Transverse colon (tissue), 4 donors: ENCODE measurements around the gene CAMK1. TPM values are rescaled to one million over a fixed set of nuclear protein-coding genes. Genes with fewer than 3 reads are reported as not detected.
A peak's percentile ranks its signal among the peaks of the same experiment; 100 is the strongest.

Experiments
- DNase-seq: peaks from one replicate; pipeline ENCODE4 v3.0.0-alpha.2; 2019
- H3K27ac ChIP-seq, 4 donors: fragments of 200-600 bp; sonication (generic); 2 replicates each; pipeline ENCODE4 v1.5.1; 2016 to 2018; ENCODE audit warnings: inconsistent platforms in 4 of 4
- H3K27me3 ChIP-seq: fragments of 200-600 bp; sonication (generic); 2 replicates; pipeline ENCODE4 v1.5.1; 2017; ENCODE audit warnings: inconsistent platforms
- H3K36me3 ChIP-seq, 4 donors: fragments of 200-600 bp; sonication (generic); 2 replicates each; pipeline ENCODE4 v1.5.1; 2017 to 2019; ENCODE audit warnings: inconsistent platforms in 4 of 4
- H3K4me1 ChIP-seq, 4 donors: fragments of 200-600 bp; sonication (generic); 2 replicates each; pipeline ENCODE4 v1.5.1; 2017 to 2020; ENCODE audit warnings: inconsistent platforms in 4 of 4
- H3K4me3 ChIP-seq, 4 donors: fragments of 200-600 bp; sonication (generic); 1 replicate in 1 of 4; 2 replicates in 3 of 4; pipeline versions ENCODE4 v1.5.1 to v1.6.1; 2017 to 2019; ENCODE audit warnings: inconsistent platforms in 4 of 4
- H3K9me3 ChIP-seq, 2 donors: fragments of 200-600 bp; sonication (generic); 2 replicates each; pipeline ENCODE4 v1.5.1; 2017 to 2019; ENCODE audit warnings: inconsistent platforms in 2 of 2
- EP300 ChIP-seq: sonication (generic); formaldehyde crosslinking; IDR thresholded peaks from one replicate; pipeline ENCODE4 v1.6.1; 2017; ENCODE audit warnings: antibody characterized with exemption, low read depth
- POLR2A ChIP-seq: fragments of 450-650 bp; IDR thresholded peaks from one replicate; pipeline ENCODE4 v1.6.1; 2016; ENCODE audit warnings: antibody characterized with exemption, mild to moderate bottlenecking, moderate library complexity
- POLR2AphosphoS5 ChIP-seq, 3 donors: sonication (generic); formaldehyde crosslinking; IDR thresholded peaks; one replicate each; pipeline ENCODE4 v1.6.1; 2016; ENCODE audit warnings: antibody characterized with exemption in 3 of 3
- WGBS, 2 donors: methylation state at CpG; one replicate each; pipeline ENCODE4 v1.1.5; 2018; ENCODE audit warnings: low coverage in 1 of 2; 5-methylcytosine and 5-hydroxymethylcytosine counted together
- in situ Hi-C, 4 donors: fragments of 200-750 bp; cut with MboI; loops; one replicate each; pipeline versions ENCODE4 v1.15.0 to v1.15.1; 2017; ENCODE audit warnings: low sequenced_read_pairs in 3 of 4, low pct_ligation_motif_present in 1 of 4, low pct_unique_long_range_greater_than_20kb in 1 of 4
- intact Hi-C: fragments of 100-400 bp; cut with DNase I; formaldehyde crosslinking; loops from one replicate; pipeline ENCODE4 v1.15.1; 2023; ENCODE audit warnings: low total_unique reads
- total RNA-seq, 4 donors: library from RNA; depleted of rRNA; stranded (reverse); fragments of >200 nt; gene quantifications; one replicate each; pipeline ENCODE4 v1.1.0, GENCODE V29; 2016
- TF ChIP-seq, protein P1 (sequence below), 5 experiments: fragments of 200-600 bp in 3 of 5; fragments of 450-650 bp in 2 of 5; sonication (generic) in 3 of 5; IDR thresholded peaks; 1 replicate in 2 of 5; 2 replicates in 3 of 5; pipeline ENCODE4 v1.5.1; 2016 to 2017; ENCODE audit warnings: antibody characterized with exemption in 5 of 5, inconsistent platforms in 3 of 5, mild to moderate bottlenecking in 2 of 5, moderate library complexity in 1 of 5

CAMK1 gene
- total RNA-seq, 4 donors from 2014 or later = 5.6 to 45.0 (median 15.6) TPM

DNA sequence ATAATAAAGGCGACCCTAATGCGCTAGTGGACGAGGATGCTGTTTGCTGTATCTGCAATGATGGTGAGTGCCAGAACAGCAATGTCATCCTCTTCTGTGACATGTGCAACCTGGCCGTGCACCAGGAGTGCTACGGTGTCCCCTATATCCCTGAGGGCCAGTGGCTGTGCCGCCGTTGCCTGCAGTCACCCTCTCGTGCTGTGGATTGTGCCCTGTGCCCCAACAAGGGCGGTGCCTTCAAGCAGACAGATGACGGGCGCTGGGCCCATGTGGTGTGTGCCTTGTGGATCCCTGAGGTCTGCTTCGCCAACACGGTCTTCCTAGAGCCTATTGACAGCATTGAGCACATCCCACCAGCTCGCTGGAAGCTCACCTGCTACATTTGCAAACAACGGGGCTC lies 30.6 kb downstream of the CAMK1 start:
- no peaks in the 10 kb centered on the region for H3K27me3 ChIP-seq
- 92% methylated on average over 15 of the region's 15 CpGs; no CpG with 5 or more reads in 1 of the 2 donors for WGBS, 2 donors
- peaks cover 0 to 77% (median 33%) of the 10 kb centered on the region in 4 donors for H3K36me3 ChIP-seq
- DNase-seq = no peak
- no peak for TF ChIP-seq POLR2A
- no peak for TF ChIP-seq POLR2AphosphoS5 (IDR thresholded peaks at IDR 0.05)
- no peak for TF ChIP-seq EP300
- TF ChIP-seq, protein P1, sequence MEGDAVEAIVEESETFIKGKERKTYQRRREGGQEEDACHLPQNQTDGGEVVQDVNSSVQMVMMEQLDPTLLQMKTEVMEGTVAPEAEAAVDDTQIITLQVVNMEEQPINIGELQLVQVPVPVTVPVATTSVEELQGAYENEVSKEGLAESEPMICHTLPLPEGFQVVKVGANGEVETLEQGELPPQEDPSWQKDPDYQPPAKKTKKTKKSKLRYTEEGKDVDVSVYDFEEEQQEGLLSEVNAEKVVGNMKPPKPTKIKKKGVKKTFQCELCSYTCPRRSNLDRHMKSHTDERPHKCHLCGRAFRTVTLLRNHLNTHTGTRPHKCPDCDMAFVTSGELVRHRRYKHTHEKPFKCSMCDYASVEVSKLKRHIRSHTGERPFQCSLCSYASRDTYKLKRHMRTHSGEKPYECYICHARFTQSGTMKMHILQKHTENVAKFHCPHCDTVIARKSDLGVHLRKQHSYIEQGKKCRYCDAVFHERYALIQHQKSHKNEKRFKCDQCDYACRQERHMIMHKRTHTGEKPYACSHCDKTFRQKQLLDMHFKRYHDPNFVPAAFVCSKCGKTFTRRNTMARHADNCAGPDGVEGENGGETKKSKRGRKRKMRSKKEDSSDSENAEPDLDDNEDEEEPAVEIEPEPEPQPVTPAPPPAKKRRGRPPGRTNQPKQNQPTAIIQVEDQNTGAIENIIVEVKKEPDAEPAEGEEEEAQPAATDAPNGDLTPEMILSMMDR (IDR thresholded peaks at IDR 0.05) = no peak
- in situ Hi-C loops (no loop called here), intact Hi-C loops (no loop called here)
- no peak overlapping the region for H3K27ac ChIP-seq
- H3K9me3 ChIP-seq = no peaks in the 10 kb centered on the region
- no peak overlapping the region for H3K4me3 ChIP-seq
- no peaks in the 10 kb centered on the region for H3K4me1 ChIP-seq

DNA sequence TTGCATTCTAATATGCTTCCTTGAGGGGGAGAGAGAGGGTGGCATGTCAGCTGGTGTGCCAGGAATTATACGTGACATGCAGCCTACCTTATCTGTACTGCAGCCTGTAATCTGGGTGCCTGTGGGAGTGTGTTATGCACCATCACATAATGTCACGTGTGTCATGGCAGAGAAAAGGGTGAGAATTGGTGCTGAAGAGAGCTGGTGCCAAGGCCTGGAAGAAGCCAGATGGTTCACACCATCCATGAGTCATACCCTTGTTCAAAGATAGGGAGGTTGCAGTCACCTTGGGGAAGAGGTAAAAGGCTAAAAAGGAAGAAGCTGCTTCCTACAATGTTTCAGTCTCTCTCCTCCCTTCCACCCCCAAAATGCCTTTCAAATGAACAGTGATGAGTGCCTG lies 32.9 kb downstream of the CAMK1 start:
- DNase-seq = no peak
- Histone ChIP-seq H3K27me3 (no peaks in the 10 kb centered on the region), H3K27ac (no peak overlapping the region), H3K4me1 (peaks cover 11 to 17% (median 15%) of the 10 kb centered on the region in 4 donors), H3K9me3 (no peaks in the 10 kb centered on the region), H3K36me3 (peaks cover 0 to 53% (median 18%) of the 10 kb centered on the region in 4 donors), H3K4me3 (no peak overlapping the region)
- in situ Hi-C loops = no loop called here
- WGBS, 2 donors = 83% methylated on average over 2 of the region's 2 CpGs; no CpG with 5 or more reads in 1 of the 2 donors
- intact Hi-C loops = no loop called here
- no peak for TF ChIP-seq POLR2AphosphoS5 (IDR thresholded peaks at IDR 0.05)
- TF ChIP-seq POLR2A = no peak
- TF ChIP-seq EP300 = no peak
- TF ChIP-seq, protein P1 (IDR thresholded peaks at IDR 0.05) = no peak

DNA sequence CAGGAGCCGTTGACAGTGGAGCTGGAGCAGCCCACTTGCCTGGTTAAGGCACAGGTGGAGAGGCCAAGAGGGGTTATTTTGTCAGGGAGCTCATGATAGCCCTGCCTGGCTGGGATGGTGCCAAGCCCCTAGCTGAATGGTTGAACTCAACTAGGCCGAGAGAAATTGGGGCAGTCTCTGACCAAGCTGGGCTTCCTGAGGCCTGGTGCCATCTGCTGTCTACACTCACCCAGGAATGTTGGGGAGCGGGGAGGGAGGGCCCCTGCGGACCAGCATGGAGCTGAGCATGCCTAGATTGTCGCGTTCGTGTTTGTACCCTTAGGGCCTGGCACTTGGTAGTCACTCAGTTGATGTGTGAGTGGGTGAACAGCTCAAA lies 37.0 kb downstream of the CAMK1 start:
- Histone ChIP-seq H3K27ac (peak overlapping the region in 2 of 4 donors; percentile 89 to 95), H3K4me1 (peaks cover 13 to 24% (median 20%) of the 10 kb centered on the region in 4 donors), H3K36me3 (peaks cover 0 to 14% (median 2%) of the 10 kb centered on the region in 4 donors), H3K4me3 (peak overlapping the region; percentile 87 to 100 (median 92)), H3K9me3 (no peaks in the 10 kb centered on the region), H3K27me3 (no peaks in the 10 kb centered on the region)
- no peak for DNase-seq
- TF ChIP-seq, protein P1 (IDR thresholded peaks at IDR 0.05) = no peak
- no peak for TF ChIP-seq POLR2A
- TF ChIP-seq EP300 = no peak
- TF ChIP-seq POLR2AphosphoS5 (IDR thresholded peaks at IDR 0.05) = no peak
- intact Hi-C loops = no loop called here
- 17 to 41% methylated on average over 1 to 7 of the region's 7 CpGs for whole genome bisulfite sequencing, 2 donors
- in situ Hi-C loops = no loop called here

DNA sequence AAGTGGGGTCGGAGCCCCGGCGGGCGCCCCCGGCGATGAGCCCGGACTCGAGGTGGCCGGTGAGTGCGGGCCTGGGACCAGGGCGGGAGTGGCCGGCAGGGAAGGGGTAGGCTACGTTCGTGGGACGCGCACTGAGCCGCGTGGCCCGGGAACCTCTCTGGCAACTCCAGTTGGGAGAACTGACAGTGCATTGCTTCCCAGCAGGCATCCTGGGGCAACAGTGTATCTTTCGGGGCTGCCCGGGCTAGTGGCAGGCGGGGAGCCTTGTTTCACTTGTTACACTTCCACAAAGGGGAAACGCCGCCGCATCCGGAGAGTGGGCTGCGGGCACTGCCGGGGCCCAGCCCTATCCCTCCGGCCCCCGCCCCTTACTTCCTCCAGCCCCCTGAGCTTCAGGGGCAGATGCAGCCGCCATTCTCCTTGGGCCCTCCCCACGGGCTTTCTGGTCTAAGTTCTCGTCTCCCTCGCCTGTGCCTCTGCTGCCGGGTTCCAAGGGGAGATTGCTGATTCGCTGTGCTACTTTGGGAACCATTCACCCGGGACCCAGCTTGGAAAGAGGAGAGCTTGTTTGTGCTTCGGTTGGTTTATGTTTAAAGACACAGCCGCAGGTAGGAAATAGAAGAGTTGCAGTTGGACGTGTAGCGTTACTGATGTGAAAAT lies 37.5 kb downstream of the CAMK1 start:
- Histone ChIP-seq H3K9me3 (no peaks in the 10 kb centered on the region), H3K36me3 (peaks cover 0 to 9% (median 2%) of the 10 kb centered on the region in 4 donors), H3K27ac (peak overlapping the region; percentile 89 to 95 (median 93)), H3K4me1 (peaks cover 13 to 24% (median 20%) of the 10 kb centered on the region in 4 donors), H3K4me3 (peak overlapping the region; percentile 87 to 100 (median 92)), H3K27me3 (no peaks in the 10 kb centered on the region)
- intact Hi-C loops = no loop called here
- in situ Hi-C loops = no loop called here
- DNase-seq = peak; percentile 26
- TF ChIP-seq POLR2A (no peak), POLR2AphosphoS5 (IDR thresholded peaks at IDR 0.05) (no peak), EP300 (no peak)
- TF ChIP-seq, protein P1 (IDR thresholded peaks at IDR 0.05) = no peak
- WGBS, 2 donors = 1 to 8% methylated on average over 2 to 33 of the region's 41 CpGs
